ENCODE data around the gene PITHD1.
"Not testable (repeated sequence)": the region's sequence is repeated elsewhere in the genome, so short reads cannot be mapped to it uniquely, and the experiment has no call there.

DNA sequence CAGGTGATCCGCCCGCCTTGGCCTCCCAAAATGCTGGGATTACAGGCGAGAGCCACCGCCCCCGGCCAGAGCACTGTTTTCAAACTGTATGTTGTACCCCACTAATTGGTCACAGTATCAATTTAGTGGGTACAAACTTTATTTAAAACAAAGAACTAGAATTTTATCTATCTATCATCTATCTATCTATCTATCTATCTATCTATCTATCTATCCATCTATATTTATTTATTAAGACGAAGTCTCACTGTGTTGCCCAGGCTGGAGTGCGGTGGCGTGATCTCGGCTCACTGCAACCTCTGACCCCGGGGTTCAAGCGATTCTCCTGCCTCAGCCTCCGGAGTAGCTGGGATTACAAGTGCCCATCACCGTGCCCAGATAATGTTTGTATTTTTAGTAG is 48.4 kb downstream of the PITHD1 start:
- not testable (repeated sequence) for TF ChIP-seq POLR2AphosphoS5 (IDR thresholded peaks at IDR 0.05; ENCODE audit: low read depth, low read length); REST (IDR thresholded peaks at IDR 0.05; ENCODE audit: insufficient read depth in 1 of 2, low read depth in 2 of 2, low read length in 1 of 2); SIN3A (IDR thresholded peaks at IDR 0.05; ENCODE audit: borderline replicate concordance, insufficient read depth, low read depth, low read length)
- TF ChIP-seq, protein P1, sequence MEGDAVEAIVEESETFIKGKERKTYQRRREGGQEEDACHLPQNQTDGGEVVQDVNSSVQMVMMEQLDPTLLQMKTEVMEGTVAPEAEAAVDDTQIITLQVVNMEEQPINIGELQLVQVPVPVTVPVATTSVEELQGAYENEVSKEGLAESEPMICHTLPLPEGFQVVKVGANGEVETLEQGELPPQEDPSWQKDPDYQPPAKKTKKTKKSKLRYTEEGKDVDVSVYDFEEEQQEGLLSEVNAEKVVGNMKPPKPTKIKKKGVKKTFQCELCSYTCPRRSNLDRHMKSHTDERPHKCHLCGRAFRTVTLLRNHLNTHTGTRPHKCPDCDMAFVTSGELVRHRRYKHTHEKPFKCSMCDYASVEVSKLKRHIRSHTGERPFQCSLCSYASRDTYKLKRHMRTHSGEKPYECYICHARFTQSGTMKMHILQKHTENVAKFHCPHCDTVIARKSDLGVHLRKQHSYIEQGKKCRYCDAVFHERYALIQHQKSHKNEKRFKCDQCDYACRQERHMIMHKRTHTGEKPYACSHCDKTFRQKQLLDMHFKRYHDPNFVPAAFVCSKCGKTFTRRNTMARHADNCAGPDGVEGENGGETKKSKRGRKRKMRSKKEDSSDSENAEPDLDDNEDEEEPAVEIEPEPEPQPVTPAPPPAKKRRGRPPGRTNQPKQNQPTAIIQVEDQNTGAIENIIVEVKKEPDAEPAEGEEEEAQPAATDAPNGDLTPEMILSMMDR (IDR thresholded peaks at IDR 0.05) = not testable (repeated sequence)
